GM21515 (cell line): ENCODE results near the gene CPNE6.

Source experiments
- ATAC-seq: cut with Tn5 transposase; IDR thresholded peaks from one replicate; pipeline ENCODE4 v1.9.1; 2021; ENCODE audit not compliant: unreplicated experiment

The CPNE6 gene

DNA sequence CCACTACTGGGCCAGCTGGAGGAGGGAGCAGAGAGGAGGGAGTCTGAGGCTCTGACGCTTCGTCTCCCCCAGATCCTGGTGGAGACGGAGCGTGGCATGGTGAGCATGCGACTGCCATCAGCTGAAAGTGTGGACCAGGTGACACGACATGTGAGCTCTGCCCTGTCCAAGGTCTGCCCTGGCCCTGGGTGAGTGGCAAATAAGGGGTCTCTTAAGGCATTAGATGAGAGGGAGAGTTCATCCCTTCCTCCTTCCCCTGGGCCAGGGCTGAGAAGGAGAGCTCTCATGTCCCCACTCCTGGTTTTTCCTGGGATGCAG is 17.1 kb upstream of the CPNE6 start:
- ATAC-seq, result no peak

DNA sequence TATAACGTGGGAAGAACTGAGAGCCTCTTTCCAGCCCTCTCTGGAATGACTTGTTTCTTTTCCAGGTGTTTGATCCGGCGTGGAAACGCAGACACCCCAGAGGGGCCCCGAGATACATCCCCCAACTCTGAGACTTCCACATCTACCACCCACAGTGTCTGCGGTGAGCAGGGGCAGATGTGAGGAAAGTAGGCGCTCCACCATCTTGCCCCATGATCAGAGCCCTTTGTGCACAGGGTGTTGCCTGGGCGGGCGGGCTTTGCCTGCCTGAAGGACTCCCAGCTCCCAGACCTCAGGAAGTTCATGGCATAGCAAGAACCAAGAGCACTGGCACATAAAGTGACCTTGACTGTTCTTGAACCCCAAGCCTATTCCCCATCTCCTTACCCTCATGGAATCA is 16.7 kb upstream of the CPNE6 start:
- no peak for ATAC-seq

DNA sequence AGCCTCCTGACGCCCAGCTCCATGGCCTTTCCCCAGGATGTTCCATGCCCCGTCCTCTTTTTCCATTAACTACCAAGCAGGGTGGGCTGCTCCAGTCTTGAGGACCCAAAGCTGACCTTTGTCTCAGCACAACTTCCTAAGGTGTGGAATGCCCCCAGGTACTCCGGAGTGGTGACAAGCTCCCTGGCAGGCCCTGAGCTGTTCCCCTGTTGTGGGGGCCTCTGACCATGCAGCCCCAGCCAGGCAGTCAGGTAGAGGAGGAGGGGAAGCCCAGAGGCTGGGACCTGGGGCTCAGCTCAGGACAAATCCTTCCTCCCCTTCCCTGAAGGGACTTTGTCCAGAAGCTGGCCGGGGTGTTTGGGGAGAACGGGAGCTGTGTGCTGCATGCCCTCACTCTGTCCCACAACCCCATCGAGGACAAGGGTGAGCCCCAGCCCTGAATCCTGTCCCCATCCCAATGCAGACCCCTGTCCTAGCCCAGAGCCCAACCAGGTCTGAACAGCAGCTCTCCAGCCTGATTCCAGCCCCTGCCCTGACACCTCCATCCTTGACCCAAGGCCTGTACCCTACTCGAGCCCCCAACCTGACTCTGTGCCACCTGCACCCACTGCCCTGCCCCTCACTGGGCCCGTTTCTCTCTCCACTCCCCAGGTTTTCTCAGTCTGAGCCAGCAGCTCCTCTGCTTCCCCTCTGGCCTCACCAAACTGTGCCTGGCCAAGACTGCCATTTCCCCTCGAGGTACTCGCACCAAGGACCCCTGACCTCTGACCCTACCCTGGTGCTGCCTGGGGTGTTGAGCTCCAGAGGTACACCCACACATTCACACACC is 15.2 kb upstream of the CPNE6 start:
- ATAC-seq, result no peak

- no peak for ATAC-seq
Observed at GRCh38 chr14:24056800-24057184, 14.6 kb upstream of the CPNE6 start.

DNA sequence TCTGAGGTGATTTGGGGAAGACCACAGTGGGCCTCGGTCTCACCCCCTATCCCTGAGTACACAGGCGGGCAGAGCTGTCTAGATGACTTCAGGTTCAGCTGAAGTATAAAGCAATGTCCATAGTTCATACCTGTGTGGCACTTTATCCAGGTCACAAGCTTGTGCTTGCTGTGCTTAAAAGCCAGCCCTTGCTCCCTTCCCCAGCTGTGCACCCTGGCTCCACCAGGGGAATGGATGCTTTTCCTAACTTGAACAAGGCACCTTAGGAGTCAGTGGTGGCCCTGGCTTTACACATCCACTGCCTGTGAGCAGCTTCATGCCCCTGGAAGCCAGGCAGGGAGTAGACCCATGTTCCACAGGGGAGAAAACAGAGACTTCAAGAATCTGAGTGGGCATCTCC is 14.1 kb upstream of the CPNE6 start:
- no peak for ATAC-seq

GRCh38 chr14:24057867-24058259 is 13.5 kb upstream of the CPNE6 start:
- no peak for ATAC-seq

- ATAC-seq, result no peak
Observed at GRCh38 chr14:24058260-24058950, 13.0 kb upstream of the CPNE6 start.

DNA sequence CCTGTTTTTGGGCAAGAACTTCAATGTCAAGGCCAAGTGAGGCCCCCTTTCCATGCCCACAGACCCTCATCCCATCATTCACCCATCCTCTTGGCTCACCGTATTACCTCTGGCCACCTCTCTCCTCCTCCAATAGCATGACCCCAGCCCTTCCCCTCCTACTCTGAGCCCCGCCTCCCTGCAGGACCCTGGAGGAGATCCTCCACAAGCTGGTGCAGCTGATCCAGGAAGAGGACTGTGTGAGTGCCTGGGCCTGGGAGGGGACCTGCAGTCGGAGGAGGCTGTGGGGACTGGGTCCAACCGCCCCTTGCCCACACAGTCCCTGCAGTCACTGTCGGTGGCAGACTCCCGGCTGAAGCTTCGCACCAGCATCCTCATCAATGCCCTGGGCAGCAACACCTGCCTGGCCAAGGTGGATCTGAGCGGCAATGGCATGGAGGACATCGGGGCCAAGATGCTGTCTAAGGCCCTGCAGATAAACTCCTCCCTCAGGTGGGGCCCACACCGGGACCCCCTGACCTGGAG is 12.3 kb upstream of the CPNE6 start:
- no peak for ATAC-seq

DNA sequence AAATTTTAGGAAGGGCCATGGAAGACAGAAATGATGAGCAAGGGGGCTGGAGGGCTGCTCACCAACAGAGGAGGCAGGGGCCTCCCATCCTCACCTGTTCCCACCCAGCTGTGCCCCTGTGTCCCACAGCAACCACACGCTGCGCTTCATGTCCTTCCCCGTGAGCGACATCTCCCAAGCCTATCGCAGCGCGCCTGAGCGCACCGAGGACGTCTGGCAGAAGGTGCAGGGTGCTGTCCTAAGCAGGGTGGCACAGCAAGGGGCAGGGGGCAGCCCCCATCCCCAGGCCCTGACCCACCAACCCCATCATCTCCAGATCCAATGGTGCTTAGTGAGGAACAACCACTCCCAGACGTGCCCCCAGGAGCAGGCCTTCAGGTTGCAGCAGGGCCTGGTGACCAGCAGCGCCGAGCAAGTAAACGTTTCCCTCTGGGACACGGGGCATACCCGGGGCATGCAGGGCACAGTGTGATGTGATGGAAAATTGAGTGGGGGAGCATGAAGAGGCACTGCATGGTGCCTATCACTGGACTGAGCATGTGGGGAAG is 11.4 kb upstream of the CPNE6 start:
- no peak for ATAC-seq

- ATAC-seq, result no peak
Observed at GRCh38 chr14:24060443-24060842, 10.9 kb upstream of the CPNE6 start.

- no peak for ATAC-seq
Observed at GRCh38 chr14:24060984-24061913, 10.1 kb upstream of the CPNE6 start.

DNA sequence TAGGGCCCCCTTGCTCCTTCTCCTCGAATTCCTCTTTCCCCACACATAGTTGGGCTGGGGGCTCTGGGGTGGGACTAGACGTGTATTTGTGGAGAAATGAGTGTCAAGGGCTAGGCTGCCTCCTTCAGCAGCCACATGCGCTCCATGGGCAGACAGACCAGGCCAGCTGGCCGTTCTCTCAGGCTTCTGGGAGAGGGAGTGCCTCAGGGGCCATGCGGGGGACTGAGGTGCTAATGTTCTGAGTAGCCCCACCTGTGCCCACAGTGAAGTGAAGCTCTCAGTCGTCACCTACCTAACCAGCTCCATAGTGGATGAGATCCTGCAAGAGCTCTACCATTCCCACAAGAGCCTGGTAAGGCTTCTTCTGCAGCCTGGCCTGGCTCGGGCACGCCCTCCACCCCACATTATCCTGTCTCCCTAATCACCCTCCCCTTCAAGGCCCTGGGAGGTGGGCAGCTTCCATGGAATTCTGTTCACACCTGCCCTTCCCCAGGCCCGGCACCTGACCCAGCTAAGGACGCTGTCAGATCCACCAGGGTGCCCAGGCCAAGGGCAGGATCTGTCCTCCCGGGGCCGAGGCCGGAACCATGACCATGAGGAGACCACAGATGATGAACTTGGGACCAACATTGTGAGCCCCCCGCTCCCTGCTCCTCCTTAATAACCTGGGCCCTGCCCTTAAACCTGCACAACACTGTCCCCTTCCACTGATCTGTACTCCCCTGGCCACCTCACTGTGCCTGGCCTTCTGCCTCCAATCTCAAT is 9.0 kb upstream of the CPNE6 start:
- no peak for ATAC-seq

DNA sequence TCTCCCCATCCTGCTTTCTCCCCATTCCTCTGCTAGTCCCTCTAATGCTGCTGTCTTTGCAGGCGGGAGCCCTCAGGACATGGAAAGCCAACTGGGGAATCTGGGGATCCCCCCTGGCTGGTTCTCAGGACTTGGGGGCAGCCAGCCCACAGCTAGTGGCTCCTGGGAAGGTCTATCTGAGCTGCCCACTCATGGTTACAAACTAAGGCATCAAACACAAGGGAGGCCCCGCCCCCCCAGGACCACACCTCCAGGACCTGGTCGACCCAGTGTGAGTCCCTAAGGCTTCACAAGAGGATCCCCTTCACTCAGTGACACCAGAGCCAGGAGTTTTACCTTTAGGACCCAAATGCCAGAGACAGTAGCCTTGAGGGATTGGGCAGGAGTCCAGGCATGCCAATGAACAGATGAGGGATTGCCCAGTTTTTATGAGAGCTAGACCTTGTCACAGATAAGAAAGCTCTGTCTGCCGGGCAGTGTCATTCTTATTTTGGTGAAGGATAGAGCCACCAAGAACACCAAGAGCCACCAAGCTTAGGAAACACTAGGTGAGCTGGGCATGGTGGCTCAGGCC is 8.0 kb upstream of the CPNE6 start:
- ATAC-seq, result no peak

GRCh38 chr14:24064091-24064795 is 7.1 kb upstream of the CPNE6 start:
- no peak for ATAC-seq

- no peak for ATAC-seq
Observed at GRCh38 chr14:24064856-24065255, 6.5 kb upstream of the CPNE6 start.

GRCh38 chr14:24065408-24065807 is 6.0 kb upstream of the CPNE6 start:
- no peak for ATAC-seq

- ATAC-seq, result no peak
Observed at GRCh38 chr14:24066496-24067132, 4.7 kb upstream of the CPNE6 start.

DNA sequence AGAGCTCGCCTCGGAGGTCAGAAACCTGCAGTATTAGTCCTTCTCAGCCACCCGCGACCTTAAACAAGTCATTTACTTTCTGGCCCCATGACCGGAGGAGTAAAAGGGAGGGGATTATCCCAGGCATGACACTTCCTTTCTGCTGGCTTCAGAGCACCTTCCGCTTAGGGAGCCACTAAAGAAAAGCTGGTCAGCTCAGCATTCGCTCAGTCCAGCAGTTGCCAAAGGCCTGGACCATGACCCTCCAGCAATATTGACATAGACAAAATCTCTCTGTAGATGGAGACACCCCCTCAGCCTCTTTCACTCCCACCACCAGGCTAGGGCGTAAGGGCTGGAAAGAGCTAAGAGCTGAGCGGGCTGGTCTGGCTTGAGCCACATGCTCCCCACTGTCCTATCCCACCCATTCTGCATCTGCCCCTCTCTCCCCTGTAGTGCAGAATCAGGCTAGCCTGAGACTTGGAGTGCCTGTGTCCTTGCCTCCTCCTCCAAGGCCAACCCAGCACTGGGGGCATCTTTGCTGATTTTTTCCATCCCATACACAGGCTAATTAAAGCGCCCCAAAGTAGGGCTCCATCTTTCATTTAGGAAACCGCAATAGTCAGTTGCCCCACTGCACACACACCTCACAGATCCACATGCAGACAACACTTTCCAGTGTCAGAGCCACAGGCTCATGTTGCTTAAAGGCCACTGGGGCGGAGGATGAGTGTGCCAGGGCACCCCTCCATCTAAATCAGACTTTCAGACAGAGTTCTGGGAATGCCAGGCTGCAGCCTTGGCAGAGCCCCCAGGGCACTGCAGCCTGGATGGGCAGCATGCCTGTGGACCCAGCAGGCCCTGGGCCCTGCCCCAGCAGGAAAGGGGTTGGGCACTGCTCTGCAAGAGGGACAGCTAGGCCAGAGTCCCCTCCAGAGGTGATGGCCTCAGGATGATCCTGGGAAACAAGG is 4.0 kb upstream of the CPNE6 start:
- no peak for ATAC-seq
